Panc1 (cell line): Measurements from ENCODE around the gene BANF1. TPM values are rescaled to one million over a fixed set of nuclear protein-coding genes. Genes with fewer than 3 reads are reported as not detected.
A peak's percentile ranks its signal among the peaks of the same experiment; 100 is the strongest.

Source experiments
- ATAC-seq: fragments of 200-7000 bp; cut with Tn5 transposase; 2 replicates; pipeline ENCODE4 v1.9.1; 2020; ENCODE audit warnings: mild to moderate bottlenecking, moderate library complexity
- BruUV-seq: library from RNA; stranded (reverse); fragments of 400-500 nt; replicated peaks from 2 replicates; lab custom pipeline; 2021; lab: Mats Ljungman, UMichigan
- CTCF ChIA-PET: fragments of 300-600 bp; sonication (Branson Sonifier 250); formaldehyde crosslinking; loops from one replicate; lab custom pipeline; 2022; ENCODE audit warnings: antibody characterized with exemption; lab: Charles Lee
- POLR2A ChIA-PET: fragments of 300-600 bp; sonication (Branson Sonifier 250); formaldehyde crosslinking; loops from one replicate; lab custom pipeline; 2022; ENCODE audit warnings: antibody characterized with exemption; lab: Charles Lee
- DNase-seq: peaks from one replicate; pipeline ENCODE4 v3.0.0-alpha.2; 2010; ENCODE audit warnings: low read depth, low spot score
- H3K27ac ChIP-seq: 2 replicates; pipeline ENCODE4 v1.5.1; 2011; ENCODE audit warnings: mild to moderate bottlenecking, low read length, inconsistent platforms
- H3K27me3 ChIP-seq: fragments of 200-500 bp; sonication (Bioruptor generic); 2 replicates; pipeline ENCODE4 v1.6.0; 2014; ENCODE audit warnings: low read length, inconsistent platforms; ENCODE audit not compliant: control insufficient read depth, insufficient read depth
- H3K36me3 ChIP-seq: fragments of 200-500 bp; sonication (Bioruptor generic); 2 replicates; pipeline ENCODE4 v1.5.1; 2014; ENCODE audit warnings: inconsistent platforms, mild to moderate bottlenecking, low read length, moderate library complexity; ENCODE audit not compliant: control insufficient read depth, insufficient read depth
- H3K4me1 ChIP-seq: 2 replicates; pipeline ENCODE4 v1.5.1; 2011; ENCODE audit warnings: inconsistent platforms, mild to moderate bottlenecking, low read length, moderate library complexity; ENCODE audit not compliant: control insufficient read depth, insufficient read depth
- H3K4me3 ChIP-seq, 2 experiments: 2 replicates each; pipeline ENCODE4 v1.5.1; 2011 to 2012; ENCODE audit warnings: low read depth in 2 of 2, low read length in 2 of 2, mild to moderate bottlenecking in 2 of 2, inconsistent platforms in 1 of 2, moderate library complexity in 1 of 2
- H3K9me3 ChIP-seq: fragments of 200-500 bp; sonication (Bioruptor generic); 2 replicates; pipeline ENCODE4 v1.5.1; 2014; ENCODE audit warnings: low read depth, mild to moderate bottlenecking, inconsistent platforms, low read length, moderate library complexity; ENCODE audit not compliant: control insufficient read depth, insufficient read depth
- CTCF ChIP-seq: fragments of 450-650 bp; IDR thresholded peaks from 2 replicates; pipeline ENCODE4 v1.5.1; 2017; ENCODE audit warnings: mild to moderate bottlenecking
- POLR2AphosphoS5 ChIP-seq: IDR thresholded peaks from 2 replicates; pipeline ENCODE4 v1.6.1; 2012; ENCODE audit warnings: mild to moderate bottlenecking, low read depth, low read length, moderate library complexity
- REST ChIP-seq, 2 experiments: IDR thresholded peaks; 2 replicates each; pipeline ENCODE4 v1.6.1; 2011 to 2012; ENCODE audit warnings: low read depth in 2 of 2, control low read depth in 1 of 2, low read length in 1 of 2, mild to moderate bottlenecking in 1 of 2, moderate library complexity in 1 of 2; ENCODE audit not compliant: insufficient read depth in 1 of 2
- SIN3A ChIP-seq: IDR thresholded peaks from 2 replicates; pipeline ENCODE4 v1.6.1; 2012; ENCODE audit warnings: low read depth, mild to moderate bottlenecking, low read length, moderate library complexity, borderline replicate concordance; ENCODE audit not compliant: insufficient read depth
- TCF7L2 ChIP-seq: IDR thresholded peaks from 2 replicates; pipeline ENCODE4 v1.6.1; 2011; ENCODE audit warnings: mild to moderate bottlenecking, low read depth, low read length, inconsistent platforms
- in situ Hi-C: cut with HindIII; loops from 2 replicates; pipeline ENCODE4 v1.10.0; 2016; ENCODE audit warnings: low sequenced_read_pairs, low pct_unique_long_range_greater_than_20kb
- intact Hi-C: fragments of 100-400 bp; cut with micrococcal nuclease; formaldehyde crosslinking; loops from one replicate; pipeline ENCODE4 v1.10.0; 2022; ENCODE audit not compliant: unreplicated experiment
- total RNA-seq: library from RNA; stranded (reverse); gene quantifications from one replicate; pipeline ENCODE4 v1.2.1, GENCODE V29; 2021; ENCODE audit not compliant: unreplicated experiment

The BANF1 gene
- total RNA-seq, 1 experiment from 2014 or later: 494 TPM

- no peak for DNase-seq
- Histone ChIP-seq H3K4me1 (peaks cover 11% of the 10 kb centered on the region), H3K36me3 (peaks cover 5% of the 10 kb centered on the region; the same call in 1 of the 2 replicates), H3K9me3 (no peaks in the 10 kb centered on the region), H3K27me3 (no peaks in the 10 kb centered on the region), H3K27ac (no peak overlapping the region), H3K4me3 (no peak overlapping the region)
- POLR2A ChIA-PET: no interaction called here
- intact Hi-C loops: no loop called here
- BruUV-seq: no TSS peak
- TF ChIP-seq TCF7L2: no peak
- TF ChIP-seq POLR2AphosphoS5: no peak
- no peak for TF ChIP-seq SIN3A
- no peak for TF ChIP-seq REST (IDR thresholded peaks at IDR 0.05; ENCODE audit: insufficient read depth in 1 of 2, low read depth in 2 of 2, low read length in 1 of 2)
- no peak for TF ChIP-seq CTCF
- CTCF ChIA-PET: no interaction called here
- ATAC-seq: no peak
- in situ Hi-C loops: no loop called here
Observed at GRCh38 chr11:65964906-65965305, 37.4 kb upstream of the BANF1 start.

GRCh38 chr11:65965986-65966762 lies 36.1 kb upstream of the BANF1 start:
- Histone ChIP-seq H3K9me3 (no peaks in the 10 kb centered on the region), H3K27ac (no peak overlapping the region), H3K36me3 (peaks cover 8% of the 10 kb centered on the region; the same call in 1 of the 2 replicates), H3K27me3 (no peaks in the 10 kb centered on the region), H3K4me3 (no peak overlapping the region), H3K4me1 (peaks cover 13% of the 10 kb centered on the region)
- ATAC-seq (no peak), DNase-seq (no peak)
- TSS peak; percentile 58 for BruUV-seq
- CTCF ChIA-PET: no interaction called here
- intact Hi-C loops (no loop called here), in situ Hi-C loops (no loop called here)
- no peak for TF ChIP-seq CTCF
- TF ChIP-seq TCF7L2: no peak
- TF ChIP-seq REST (IDR thresholded peaks at IDR 0.05; ENCODE audit: insufficient read depth in 1 of 2, low read depth in 2 of 2, low read length in 1 of 2): no peak
- no peak for TF ChIP-seq POLR2AphosphoS5
- TF ChIP-seq SIN3A: no peak
- POLR2A ChIA-PET: interaction anchor here (0.6 kb wide), 1 partner anchor 10 kb away, joined by 3 read pairs; no protein-coding TSS in a partner anchor
